H1 (cell line): Measurements from ENCODE around the gene PAPOLA. TPM values are rescaled to one million over a fixed set of nuclear protein-coding genes. Genes with fewer than 3 reads are reported as not detected.

ENCODE experiments used
- CHD7 ChIP-seq: fragments of 300-600 bp; sonication (generic); IDR thresholded peaks from 2 replicates; pipeline ENCODE4 v1.7.1; 2012; ENCODE audit warnings: low read length, moderate library complexity, mild to moderate bottlenecking, inconsistent platforms; ENCODE audit not compliant: insufficient replicate concordance
- RNF2 ChIP-seq: fragments of 200-900, 300-1000 bp; sonication (generic); IDR thresholded peaks from 2 replicates; pipeline ENCODE4 v1.7.1; 2016; ENCODE audit warnings: borderline replicate concordance, low read depth, mild to moderate bottlenecking, antibody characterized with exemption, low read length; ENCODE audit not compliant: poor library complexity, severe bottlenecking; ENCODE audit errors: missing control alignments
- SIRT6 ChIP-seq: IDR thresholded peaks from one replicate; pipeline ENCODE4 v1.7.1; 2012; ENCODE audit warnings: low read length, inconsistent platforms
- TEAD4 ChIP-seq: IDR thresholded peaks from 2 replicates; pipeline ENCODE4 v1.6.1; 2012; ENCODE audit warnings: low read depth, low read length, inconsistent platforms, mixed read lengths
- polyA plus RNA-seq, 7 experiments: library from polyadenylated mRNA; depleted of rRNA in 3 of 7; stranded (reverse) in 5 of 7; unstranded in 2 of 7; fragments of >200 nt in 5 of 7; fragments of 200-250 nt in 2 of 7; gene quantifications; 1 replicate in 5 of 7; 2 replicates in 1 of 7; 4 replicates in 1 of 7; pipeline versions ENCODE4 v1.2.1 to v1.2.3, GENCODE V29; 2011 to 2013; ENCODE audit warnings: missing spikeins in 2 of 7, mixed read lengths in 2 of 7
- total RNA-seq: library from RNA; stranded (reverse); fragmentation: NEBNext Ultra II Directional; extraction: Animal tissue kit (Norgen Biotek cat#: 25700); gene quantifications from 2 replicates; pipeline ENCODE4 v1.2.1, GENCODE V29; 2021

Gene PAPOLA
- total and polyA plus RNA-seq, 2 of the 8 experiments (the other 6 are each of a cell fraction or from before 2014, with no cell fraction given): 163 to 239 TPM

- no peak for TF ChIP-seq CHD7
- TF ChIP-seq RNF2: no peak
- TF ChIP-seq SIRT6: no peak
- no peak for TF ChIP-seq TEAD4
Observed at GRCh38 chr14:96576937-96577336, 74.8 kb downstream of the PAPOLA start (continued).
